Body of pancreas (tissue), 4 donors: ENCODE data around the gene CACNG7. TPM values are rescaled to one million over a fixed set of nuclear protein-coding genes. Genes with fewer than 3 reads are reported as not detected.

Source experiments
- ATAC-seq: fragments of 150-250 bp; one replicate; pipeline ENCODE4 v1.9.1; 2016
- DNase-seq, 4 donors: peaks; one replicate each; pipeline ENCODE4 v3.0.0-alpha.2; 2019
- H3K27ac ChIP-seq, 4 donors: fragments of 200-600 bp; sonication (generic); 1 replicate in 3 of 4; 2 replicates in 1 of 4; pipeline versions ENCODE4 v1.5.1 to v1.6.1; 2016 to 2019; ENCODE audit warnings: mild to moderate bottlenecking in 1 of 4, mixed read lengths in 1 of 4, moderate library complexity in 1 of 4
- H3K27me3 ChIP-seq, 2 donors: fragments of 200-600 bp; sonication (generic); one replicate each; pipeline ENCODE4 v1.6.0; 2016; ENCODE audit warnings: mild to moderate bottlenecking in 1 of 2
- H3K36me3 ChIP-seq, 2 donors: fragments of 200-600 bp; sonication (generic); replicated peaks in 1 of 2; 2 replicates each; pipeline ENCODE4 v1.5.1; 2016; ENCODE audit warnings: low read depth in 2 of 2; ENCODE audit not compliant: insufficient read depth in 1 of 2
- H3K4me1 ChIP-seq: fragments of 200-600 bp; sonication (generic); one replicate; pipeline ENCODE4 v1.6.0; 2016
- H3K4me3 ChIP-seq, 2 donors: fragments of 200-600 bp; sonication (generic); 1 replicate in 1 of 2; 2 replicates in 1 of 2; pipeline ENCODE4 v1.5.1; 2016 to 2019
- H3K9me3 ChIP-seq, 3 donors: fragments of 200-600 bp; sonication (generic); 1 replicate in 2 of 3; 2 replicates in 1 of 3; pipeline ENCODE4 v1.5.1; 2016
- POLR2A ChIP-seq, 3 donors: fragments of 450-650 bp; IDR thresholded peaks; one replicate each; pipeline ENCODE4 v1.6.1; 2016; ENCODE audit warnings: antibody characterized with exemption in 3 of 3, mild to moderate bottlenecking in 2 of 3
- WGBS, 2 donors: methylation state at CpG; one replicate each; pipeline ENCODE4 v1.1.5; 2017; 5-methylcytosine and 5-hydroxymethylcytosine counted together
- intact Hi-C: fragments of 100-400 bp; cut with DNase I; formaldehyde crosslinking; loops from one replicate; pipeline ENCODE4 v1.15.1; 2023
- total RNA-seq, 2 donors: library from RNA; depleted of rRNA; stranded (reverse); fragments of >200 nt; gene quantifications; one replicate each; pipeline ENCODE4 v1.1.0, GENCODE V29; 2016
- TF ChIP-seq, protein P1 (sequence below), 7 experiments: fragments of 450-650 bp in 4 of 7; fragments of 200-600 bp in 3 of 7; sonication (generic) in 3 of 7; IDR thresholded peaks; one replicate each; pipeline ENCODE4 v1.5.1; 2016 to 2019; ENCODE audit warnings: antibody characterized with exemption in 7 of 7

CACNG7 gene
- total RNA-seq, 2 donors from 2014 or later = not detected

DNA sequence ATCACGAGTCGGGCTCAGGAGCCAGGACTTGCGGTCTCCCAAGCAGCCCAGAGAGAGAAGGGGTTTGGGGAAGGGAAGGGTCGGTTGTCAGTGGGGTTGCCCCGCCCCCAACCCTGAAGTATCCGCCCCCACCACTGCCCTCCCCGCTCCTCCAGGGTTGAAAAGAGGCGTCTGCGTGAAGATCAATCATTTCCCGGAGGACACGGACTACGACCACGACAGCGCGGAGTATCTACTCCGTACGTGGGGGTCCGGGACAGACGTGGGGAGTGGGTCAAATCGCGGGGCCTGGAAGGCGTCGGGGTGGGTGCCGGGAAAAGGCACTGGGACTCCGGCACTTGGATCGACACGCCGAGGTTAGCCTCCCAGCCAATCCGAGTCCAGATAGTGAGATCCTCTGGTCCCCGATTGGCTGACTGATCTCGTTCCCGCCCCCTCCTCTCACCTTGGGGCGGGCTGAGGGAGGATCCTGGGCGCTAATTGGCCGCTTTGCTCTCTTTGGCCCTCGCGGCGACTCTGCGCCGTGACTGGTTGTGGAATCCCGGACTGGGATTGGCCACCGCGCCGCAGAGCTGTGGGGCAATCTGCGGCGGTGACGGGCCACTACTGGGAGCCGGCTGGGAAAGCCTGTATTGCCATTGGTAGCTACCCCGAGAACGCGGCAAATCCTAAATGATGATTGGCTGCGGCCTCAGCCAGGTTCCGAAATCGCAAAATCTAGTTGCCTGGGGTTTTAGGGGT, 69.1 kb downstream of the CACNG7 start:
- peak; percentile 43 for ATAC-seq

GRCh38 chr19:53978975-53979801, 70.1 kb downstream of the CACNG7 start:
- intact Hi-C loops = no loop called here
- Histone ChIP-seq H3K27me3 (peaks cover 0 to 34% of the 10 kb centered on the region in 2 donors), H3K27ac (no peak overlapping the region), H3K4me3 (no peak overlapping the region), H3K36me3 (no peaks in the 10 kb centered on the region), H3K9me3 (no peaks in the 10 kb centered on the region), H3K4me1 (peaks cover 23% of the 10 kb centered on the region)
- ATAC-seq = no peak
- TF ChIP-seq POLR2A (IDR thresholded peaks at IDR 0.05) = no peak
- TF ChIP-seq, protein P1, sequence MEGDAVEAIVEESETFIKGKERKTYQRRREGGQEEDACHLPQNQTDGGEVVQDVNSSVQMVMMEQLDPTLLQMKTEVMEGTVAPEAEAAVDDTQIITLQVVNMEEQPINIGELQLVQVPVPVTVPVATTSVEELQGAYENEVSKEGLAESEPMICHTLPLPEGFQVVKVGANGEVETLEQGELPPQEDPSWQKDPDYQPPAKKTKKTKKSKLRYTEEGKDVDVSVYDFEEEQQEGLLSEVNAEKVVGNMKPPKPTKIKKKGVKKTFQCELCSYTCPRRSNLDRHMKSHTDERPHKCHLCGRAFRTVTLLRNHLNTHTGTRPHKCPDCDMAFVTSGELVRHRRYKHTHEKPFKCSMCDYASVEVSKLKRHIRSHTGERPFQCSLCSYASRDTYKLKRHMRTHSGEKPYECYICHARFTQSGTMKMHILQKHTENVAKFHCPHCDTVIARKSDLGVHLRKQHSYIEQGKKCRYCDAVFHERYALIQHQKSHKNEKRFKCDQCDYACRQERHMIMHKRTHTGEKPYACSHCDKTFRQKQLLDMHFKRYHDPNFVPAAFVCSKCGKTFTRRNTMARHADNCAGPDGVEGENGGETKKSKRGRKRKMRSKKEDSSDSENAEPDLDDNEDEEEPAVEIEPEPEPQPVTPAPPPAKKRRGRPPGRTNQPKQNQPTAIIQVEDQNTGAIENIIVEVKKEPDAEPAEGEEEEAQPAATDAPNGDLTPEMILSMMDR (IDR thresholded peaks at IDR 0.05) = no peak
- DNase-seq = no peak
- 2 to 5% methylated on average over 15 to 19 of the region's 19 CpGs for WGBS, 2 donors

More for the DNA sequence above, 69.1 kb downstream of the CACNG7 start:
- Histone ChIP-seq H3K27me3 (peaks cover 0 to 28% of the 10 kb centered on the region in 2 donors), H3K27ac (no peak overlapping the region), H3K4me3 (no peak overlapping the region), H3K36me3 (no peaks in the 10 kb centered on the region), H3K9me3 (no peaks in the 10 kb centered on the region), H3K4me1 (peaks cover 23% of the 10 kb centered on the region)
- DNase-seq = peak in 3 of 4 donors; percentile 20 to 49 (median 31)
- 2 to 3% methylated on average over 26 to 54 of the region's 54 CpGs for WGBS, 2 donors
- TF ChIP-seq POLR2A (IDR thresholded peaks at IDR 0.05) = no peak
- TF ChIP-seq, protein P1 (IDR thresholded peaks at IDR 0.05) = no peak
- intact Hi-C loops = no loop called here

DNA sequence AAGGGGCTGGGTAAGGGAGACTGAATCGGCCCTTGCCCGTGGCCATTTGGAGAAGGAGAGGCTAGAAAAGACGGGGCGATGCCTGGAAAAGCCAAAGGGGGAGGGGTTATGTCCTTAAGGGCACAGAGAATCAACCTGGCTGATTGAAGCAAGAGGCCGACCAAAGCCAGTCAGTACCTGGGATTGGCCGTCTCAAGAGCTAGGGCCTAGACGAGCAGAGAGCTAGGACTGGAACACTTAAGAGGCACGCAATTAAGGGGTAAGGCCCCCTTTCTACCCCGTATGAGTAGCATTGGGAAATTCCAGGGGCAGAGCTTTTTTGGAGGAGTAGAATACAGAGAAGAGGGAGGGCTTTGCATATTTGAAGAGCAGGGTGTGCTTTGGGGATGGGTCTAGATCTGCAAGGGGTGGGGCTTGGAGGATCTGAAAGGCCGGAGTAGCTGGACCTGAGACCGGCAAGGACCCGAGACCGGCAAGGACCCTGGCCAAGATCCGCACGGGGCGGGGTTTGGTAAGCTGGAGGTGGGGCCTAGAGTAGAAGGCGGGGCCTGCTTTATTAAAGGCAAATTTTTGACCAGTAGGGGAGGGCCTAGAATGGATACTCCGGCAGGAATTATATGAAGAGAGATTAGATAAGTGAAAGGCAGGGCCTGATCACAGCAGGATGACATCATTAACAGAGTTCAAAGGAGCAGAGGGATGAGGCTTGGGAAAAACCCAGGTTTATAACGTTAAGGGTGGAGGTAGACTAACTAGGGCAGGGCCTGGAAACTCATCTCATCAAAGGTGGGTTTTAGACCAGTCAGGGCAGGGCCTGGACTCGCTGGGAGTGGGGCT, 71.7 kb downstream of the CACNG7 start:
- H3K4me3 ChIP-seq = no peak overlapping the region
- H3K27ac ChIP-seq = no peak overlapping the region
- 18 to 30% methylated on average over 20 of the region's 20 CpGs for WGBS, 2 donors
- intact Hi-C loops = no loop called here
- peaks cover 23% of the 10 kb centered on the region for H3K4me1 ChIP-seq
- H3K27me3 ChIP-seq = peaks cover 0 to 34% of the 10 kb centered on the region in 2 donors
- ATAC-seq = no peak
- no peaks in the 10 kb centered on the region for H3K36me3 ChIP-seq
- DNase-seq = no peak
- H3K9me3 ChIP-seq = no peaks in the 10 kb centered on the region
- no peak for TF ChIP-seq POLR2A (IDR thresholded peaks at IDR 0.05)
- TF ChIP-seq, protein P1 (IDR thresholded peaks at IDR 0.05) = no peak

DNA sequence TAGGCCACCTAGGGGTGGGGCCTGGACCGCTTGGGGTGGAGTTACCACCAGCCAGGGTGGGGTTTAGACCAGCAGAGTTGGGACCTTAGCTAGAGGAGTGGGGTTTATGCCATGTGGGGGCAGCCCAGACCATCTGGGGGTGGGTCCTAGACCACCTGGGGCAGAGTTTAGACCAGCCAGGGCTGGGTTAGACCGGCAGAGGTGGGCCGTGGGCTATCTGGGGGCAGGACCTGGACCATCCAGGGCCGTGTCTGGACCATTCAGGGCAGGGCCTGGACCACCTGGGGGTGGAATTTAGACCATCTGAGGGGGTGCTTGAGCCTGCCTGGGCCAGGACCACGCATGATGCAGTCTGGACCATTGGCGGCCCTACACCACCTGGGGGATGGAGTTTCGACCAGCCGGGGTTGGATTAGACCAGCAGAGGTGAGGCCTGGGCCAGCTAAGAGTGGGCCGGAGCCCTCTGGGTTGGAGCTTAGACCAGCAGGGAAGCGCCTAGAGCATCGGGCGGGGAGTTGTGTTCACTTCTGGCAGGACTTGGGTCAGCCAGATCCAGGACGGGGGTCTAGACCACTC, 72.4 kb downstream of the CACNG7 start:
- no peak overlapping the region for H3K27ac ChIP-seq
- no peaks in the 10 kb centered on the region for H3K9me3 ChIP-seq
- ATAC-seq (no peak), DNase-seq (no peak)
- H3K36me3 ChIP-seq = no peaks in the 10 kb centered on the region
- intact Hi-C loops = no loop called here
- peaks cover 0 to 34% of the 10 kb centered on the region in 2 donors for H3K27me3 ChIP-seq
- 66 to 75% methylated on average over 11 of the region's 13 CpGs for WGBS, 2 donors
- H3K4me1 ChIP-seq = peaks cover 23% of the 10 kb centered on the region
- TF ChIP-seq, protein P1 (IDR thresholded peaks at IDR 0.05) = no peak
- TF ChIP-seq POLR2A (IDR thresholded peaks at IDR 0.05) = no peak
- H3K4me3 ChIP-seq = no peak overlapping the region
